Mammary epithelial cell (primary cell): ENCODE measurements around the gene C19orf12.

Source experiments
- CTCF ChIP-seq, 2 donors: IDR thresholded peaks in 1 of 2; conservative IDR thresholded peaks in 1 of 2; 2 replicates each; pipeline ENCODE4 v1.5.1; 2011 to 2012; ENCODE audit warnings: inconsistent platforms in 2 of 2, low read length in 2 of 2, mild to moderate bottlenecking in 2 of 2, control low read depth in 1 of 2, low read depth in 1 of 2; ENCODE audit not compliant: insufficient read depth in 1 of 2; ENCODE audit errors: extremely low read depth in 1 of 2
- EZH2 ChIP-seq: IDR thresholded peaks from 2 replicates; pipeline ENCODE4 v1.6.1; 2012; ENCODE audit warnings: low read length, inconsistent platforms, borderline replicate concordance

- TF ChIP-seq CTCF (conservative IDR thresholded peaks at IDR 0.05 in 1 of 2, IDR thresholded peaks at IDR 0.05 in 1 of 2; ENCODE audit: extremely low read depth in 1 of 2, insufficient read depth in 1 of 2, low read depth in 1 of 2, low read length in 2 of 2) (no peak), EZH2 (no peak)
Observed at GRCh38 chr19:29751932-29752331, 36.9 kb upstream of the C19orf12 start.
